Ishikawa (cell line): ENCODE data around the gene OPHN1.
A peak's percentile ranks its signal among the peaks of the same experiment; 100 is the strongest.

Experiments
- CEBPB ChIP-seq: IDR thresholded peaks from 2 replicates; pipeline ENCODE4 v1.6.1; 2012
- CREB1 ChIP-seq: IDR thresholded peaks from 2 replicates; pipeline ENCODE4 v1.6.1; 2012; ENCODE audit warnings: low read depth
- EGR1 ChIP-seq: IDR thresholded peaks from 2 replicates; pipeline ENCODE4 v1.6.1; 2012
- EP300 ChIP-seq: IDR thresholded peaks from 2 replicates; pipeline ENCODE4 v1.6.1; 2012; ENCODE audit warnings: borderline replicate concordance
- FOXM1 ChIP-seq: IDR thresholded peaks from 2 replicates; pipeline ENCODE4 v1.6.1; 2012; ENCODE audit warnings: low read depth, borderline replicate concordance
- MAX ChIP-seq: IDR thresholded peaks from 2 replicates; pipeline ENCODE4 v1.6.1; 2012
- NFIC ChIP-seq: IDR thresholded peaks from 2 replicates; pipeline ENCODE4 v1.6.1; 2012
- RAD21 ChIP-seq: IDR thresholded peaks from 2 replicates; pipeline ENCODE4 v1.6.1; 2012; ENCODE audit warnings: low read depth
- REST ChIP-seq: IDR thresholded peaks from 2 replicates; pipeline ENCODE4 v1.6.1; 2012; ENCODE audit warnings: low read depth, mild to moderate bottlenecking
- TAF1 ChIP-seq: IDR thresholded peaks from 2 replicates; pipeline ENCODE4 v1.6.1; 2012; ENCODE audit warnings: low read depth, mild to moderate bottlenecking
- TCF12 ChIP-seq: IDR thresholded peaks from 2 replicates; pipeline ENCODE4 v1.6.1; 2012; ENCODE audit warnings: low read depth
- TEAD4 ChIP-seq: IDR thresholded peaks from 2 replicates; pipeline ENCODE4 v1.6.1; 2012
- YY1 ChIP-seq: IDR thresholded peaks from 2 replicates; pipeline ENCODE4 v1.6.1; 2012; ENCODE audit warnings: low read depth
- ZBTB7A ChIP-seq: IDR thresholded peaks from 2 replicates; pipeline ENCODE4 v1.6.1; 2012; ENCODE audit warnings: low read depth
- TF ChIP-seq, protein P1 (sequence below): IDR thresholded peaks from 2 replicates; pipeline ENCODE4 v1.6.1; 2012

Gene OPHN1

GRCh38 chrX:68463880-68464279 lies 30.6 kb upstream of the OPHN1 start:
- TF ChIP-seq, protein P1, sequence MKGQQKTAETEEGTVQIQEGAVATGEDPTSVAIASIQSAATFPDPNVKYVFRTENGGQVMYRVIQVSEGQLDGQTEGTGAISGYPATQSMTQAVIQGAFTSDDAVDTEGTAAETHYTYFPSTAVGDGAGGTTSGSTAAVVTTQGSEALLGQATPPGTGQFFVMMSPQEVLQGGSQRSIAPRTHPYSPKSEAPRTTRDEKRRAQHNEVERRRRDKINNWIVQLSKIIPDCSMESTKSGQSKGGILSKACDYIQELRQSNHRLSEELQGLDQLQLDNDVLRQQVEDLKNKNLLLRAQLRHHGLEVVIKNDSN, result no peak

GRCh38 chrX:68462653-68463052 lies 29.4 kb upstream of the OPHN1 start:
- TF ChIP-seq YY1, result 0 out of 2 replicates have a peak, but pooled peaks have one; percentile 30
- no peak for TF ChIP-seq EP300
- TF ChIP-seq CEBPB, result no peak
- TF ChIP-seq RAD21, result peak; percentile 62

DNA sequence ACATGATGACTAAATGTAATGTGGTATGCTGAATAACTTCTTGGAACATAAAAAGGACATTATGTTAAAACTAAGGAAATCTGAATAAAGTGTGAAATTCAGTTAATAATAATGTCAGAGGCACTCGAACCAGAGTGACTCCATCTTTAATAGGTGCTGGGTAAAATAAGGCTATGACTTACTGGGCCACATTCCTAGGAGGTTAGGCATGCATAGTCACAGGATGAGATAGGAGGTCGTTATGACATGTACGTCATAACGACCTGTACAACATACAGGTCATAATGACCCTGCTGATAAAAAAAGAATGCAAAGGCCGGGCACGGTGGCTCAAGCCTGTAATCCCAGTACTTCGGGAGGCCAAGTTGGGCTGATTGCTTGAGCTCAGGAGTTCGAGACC lies 28.9 kb upstream of the OPHN1 start:
- TF ChIP-seq TEAD4, result 0 out of 2 replicates have a peak, but pooled peaks have one; percentile 38
- TF ChIP-seq CEBPB, result no peak

GRCh38 chrX:68461576-68461975 lies 28.3 kb upstream of the OPHN1 start:
- TF ChIP-seq YY1, result no peak
- no peak for TF ChIP-seq EP300
- TF ChIP-seq NFIC, result no peak
- no peak for TF ChIP-seq RAD21
- no peak for TF ChIP-seq MAX
- no peak for TF ChIP-seq TAF1
- no peak for TF ChIP-seq ZBTB7A
- TF ChIP-seq CREB1, result no peak
- TF ChIP-seq FOXM1, result no peak
- TF ChIP-seq, protein P1, result no peak
- TF ChIP-seq CEBPB, result no peak
- no peak for TF ChIP-seq TEAD4
- no peak for TF ChIP-seq REST
- no peak for TF ChIP-seq TCF12
- TF ChIP-seq EGR1, result no peak

- TF ChIP-seq EP300, result no peak
- TF ChIP-seq TEAD4, result no peak
- no peak for TF ChIP-seq TAF1
- no peak for TF ChIP-seq TCF12
- TF ChIP-seq REST, result no peak
- TF ChIP-seq ZBTB7A, result no peak
- TF ChIP-seq MAX, result no peak
- no peak for TF ChIP-seq FOXM1
- TF ChIP-seq EGR1, result no peak
- no peak for TF ChIP-seq CEBPB
Observed at GRCh38 chrX:68461093-68461492, 27.8 kb upstream of the OPHN1 start.

GRCh38 chrX:68455151-68455510 lies 21.8 kb upstream of the OPHN1 start:
- TF ChIP-seq MAX, result no peak
- TF ChIP-seq CREB1, result no peak
- TF ChIP-seq EGR1, result no peak
- TF ChIP-seq TEAD4, result no peak
- TF ChIP-seq YY1, result no peak
- no peak for TF ChIP-seq TCF12
- TF ChIP-seq TAF1, result no peak
- TF ChIP-seq REST, result no peak
- TF ChIP-seq CEBPB, result no peak
- TF ChIP-seq, protein P1, result no peak
- TF ChIP-seq RAD21, result no peak
- TF ChIP-seq FOXM1, result no peak
- TF ChIP-seq EP300, result no peak
- no peak for TF ChIP-seq ZBTB7A
- no peak for TF ChIP-seq NFIC
